Mesendoderm (in vitro differentiated cells): ENCODE measurements around the gene USP4.

Source experiments
- DNase-seq: peaks from one replicate; pipeline ENCODE4 v3.0.0; 2013
- H2AK5ac ChIP-seq: 2 replicates; pipeline ENCODE4 v1.6.1; 2013; ENCODE audit warnings: low read length, inconsistent platforms
- H2BK120ac ChIP-seq: 2 replicates; pipeline ENCODE4 v1.6.1; 2013; ENCODE audit warnings: low read depth, mild to moderate bottlenecking, low read length, moderate library complexity, mixed read lengths
- H2BK15ac ChIP-seq: replicated peaks from 2 replicates; pipeline ENCODE4 v1.6.1; 2013; ENCODE audit warnings: low read depth, mild to moderate bottlenecking, moderate library complexity
- H2BK5ac ChIP-seq: 2 replicates; pipeline ENCODE4 v1.6.1; 2013; ENCODE audit warnings: low read length, inconsistent platforms
- H3K18ac ChIP-seq: 2 replicates; pipeline ENCODE4 v1.6.1; 2013; ENCODE audit warnings: mild to moderate bottlenecking, low read length, mixed read lengths
- H3K23ac ChIP-seq: one replicate; pipeline ENCODE4 v1.6.1; 2013; ENCODE audit warnings: low read length
- H3K27ac ChIP-seq: 2 replicates; pipeline ENCODE4 v1.5.1; 2013; ENCODE audit warnings: low read depth, mild to moderate bottlenecking, inconsistent platforms, low read length, moderate library complexity
- H3K27me3 ChIP-seq: 2 replicates; pipeline ENCODE4 v1.6.1; 2013; ENCODE audit warnings: low read length, control low read depth, mild to moderate bottlenecking, inconsistent platforms; ENCODE audit not compliant: insufficient read depth, poor library complexity
- H3K36me3 ChIP-seq: 2 replicates; pipeline ENCODE4 v1.6.1; 2013; ENCODE audit warnings: low read length, inconsistent platforms; ENCODE audit not compliant: control insufficient read depth, insufficient read depth
- H3K4ac ChIP-seq: one replicate; pipeline ENCODE4 v1.6.1; 2013; ENCODE audit warnings: low read depth, mild to moderate bottlenecking, low read length, moderate library complexity
- H3K4me1 ChIP-seq: 2 replicates; pipeline ENCODE4 v1.6.1; 2013; ENCODE audit warnings: low read depth, low read length, inconsistent platforms; ENCODE audit not compliant: control insufficient read depth
- H3K4me2 ChIP-seq: 2 replicates; pipeline ENCODE4 v1.6.1; 2013; ENCODE audit warnings: low read length
- H3K4me3 ChIP-seq: 2 replicates; pipeline ENCODE4 v1.5.1; 2013; ENCODE audit warnings: mild to moderate bottlenecking, low read length
- H3K56ac ChIP-seq: one replicate; pipeline ENCODE4 v1.6.1; 2013; ENCODE audit warnings: low read length
- H3K79me1 ChIP-seq: 2 replicates; pipeline ENCODE4 v1.6.1; 2013; ENCODE audit warnings: low read length, inconsistent platforms
- H3K79me2 ChIP-seq: 2 replicates; pipeline ENCODE4 v1.6.1; 2013; ENCODE audit warnings: mild to moderate bottlenecking, low read length; ENCODE audit not compliant: control insufficient read depth, insufficient read depth
- H3K9ac ChIP-seq: 2 replicates; pipeline ENCODE4 v1.6.1; 2013; ENCODE audit warnings: low read length, inconsistent platforms
- H4K5ac ChIP-seq: one replicate; pipeline ENCODE4 v1.6.1; 2013; ENCODE audit warnings: low read length
- H4K8ac ChIP-seq: one replicate; pipeline ENCODE4 v1.6.1; 2013; ENCODE audit warnings: low read depth, mild to moderate bottlenecking, control low read depth, low read length, moderate library complexity
- WGBS: extraction: QIAGEN DNeasy Blood & Tissue Kit; methylation state at CpG from one replicate; pipeline ENCODE4 v1.1.7; 2013; ENCODE audit warnings: low lambda C conversion rate, missing lambda C conversion rate; ENCODE audit not compliant: insufficient coverage; ENCODE audit errors: extremely low coverage; 5-methylcytosine and 5-hydroxymethylcytosine counted together

Gene USP4

GRCh38 chr3:49278548-49278947, 61.3 kb downstream of the USP4 start:
- H3K18ac ChIP-seq = no peak overlapping the region
- no peak overlapping the region for H2BK5ac ChIP-seq
- no peak overlapping the region for H2BK15ac ChIP-seq
- H3K4me1 ChIP-seq = no peaks in the 10 kb centered on the region
- H3K9ac ChIP-seq = no peak overlapping the region
- no peak overlapping the region for H3K56ac ChIP-seq
- peak; percentile 41 for DNase-seq
- no peak overlapping the region for H2BK120ac ChIP-seq
- no peak overlapping the region for H3K27ac ChIP-seq
- WGBS = no CpG with 5 or more reads among the region's 4 CpGs
- no peak overlapping the region for H3K4ac ChIP-seq
- H3K27me3 ChIP-seq = no peaks in the 10 kb centered on the region
- H3K79me2 ChIP-seq = no peaks in the 10 kb centered on the region
- no peaks in the 10 kb centered on the region for H3K79me1 ChIP-seq
- H3K4me2 ChIP-seq = no peak overlapping the region
- no peak overlapping the region for H3K4me3 ChIP-seq
- no peak overlapping the region for H2AK5ac ChIP-seq
- peaks cover 8% of the 10 kb centered on the region for H3K36me3 ChIP-seq
- H3K23ac ChIP-seq = no peak overlapping the region
- no peak overlapping the region for H4K5ac ChIP-seq
- no peak overlapping the region for H4K8ac ChIP-seq

GRCh38 chr3:49277383-49277775, 62.5 kb downstream of the USP4 start:
- Histone ChIP-seq H3K4me3 (no peak overlapping the region), H4K5ac (no peak overlapping the region), H3K27me3 (no peaks in the 10 kb centered on the region), H3K79me1 (no peaks in the 10 kb centered on the region), H3K79me2 (no peaks in the 10 kb centered on the region), H2BK15ac (no peak overlapping the region), H3K4ac (no peak overlapping the region), H3K23ac (no peak overlapping the region), H3K9ac (peak overlapping the region; percentile 52), H3K56ac (peak overlapping the region; percentile 59), H3K18ac (no peak overlapping the region), H3K27ac (no peak overlapping the region), H2BK120ac (no peak overlapping the region), H3K36me3 (peaks cover 8% of the 10 kb centered on the region), H4K8ac (no peak overlapping the region), H2AK5ac (no peak overlapping the region), H3K4me1 (no peaks in the 10 kb centered on the region), H3K4me2 (no peak overlapping the region), H2BK5ac (no peak overlapping the region)
- WGBS = no CpG with 5 or more reads among the region's 9 CpGs
- no peak for DNase-seq

DNA sequence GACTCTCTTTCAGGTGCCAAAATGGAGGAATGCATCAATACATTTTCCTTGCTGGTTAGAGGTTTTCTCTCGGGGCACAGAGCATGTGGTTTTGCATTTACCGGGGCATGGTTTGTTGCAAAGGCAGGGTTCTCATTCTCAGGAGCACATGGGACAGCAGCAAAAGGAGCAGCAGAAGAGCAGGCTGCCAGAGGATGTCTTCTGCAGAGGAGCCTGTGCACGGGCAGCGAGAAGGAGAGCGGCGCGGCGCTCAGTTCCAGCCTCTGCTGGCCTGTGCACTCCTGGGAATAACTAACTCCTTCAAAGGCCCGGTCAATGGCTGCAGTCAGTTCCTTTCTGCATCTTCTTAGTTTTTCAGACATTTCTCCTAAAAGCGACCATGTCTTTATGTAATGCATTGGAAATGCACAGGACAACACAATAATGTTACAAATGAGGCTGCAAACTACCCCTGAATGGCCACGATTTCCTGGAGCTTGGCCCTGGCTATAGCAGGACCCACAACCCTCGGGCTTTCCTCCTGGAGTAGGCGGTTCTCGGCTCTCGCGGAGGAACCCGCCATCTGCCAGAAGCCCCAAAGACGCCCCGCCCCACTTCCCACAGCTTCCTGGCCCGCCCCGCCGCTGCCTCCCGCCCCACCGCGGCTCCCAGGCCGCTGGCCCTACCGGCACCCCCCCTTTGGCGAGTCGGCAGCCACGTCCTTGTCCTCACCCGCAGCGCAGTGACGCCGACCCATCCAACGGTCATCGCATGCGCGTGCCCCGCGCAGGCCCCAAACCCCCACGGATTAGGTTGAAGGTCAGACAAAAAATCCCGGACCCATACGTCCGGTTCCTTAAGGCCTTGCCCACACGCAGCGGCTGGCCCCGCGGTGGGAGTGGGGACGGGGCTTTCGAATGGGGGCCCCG, 63.1 kb downstream of the USP4 start, which contains the start of gene C3orf62:
Gene C3orf62, minus strand, starts transcription at position 758 of the 908 bp plus-strand sequence. Its CDS starts 360 bp downstream, at position 398.
- WGBS = no CpG with 5 or more reads among the region's 51 CpGs
- Histone ChIP-seq H3K23ac (no peak within 1 kb of the TSS), H3K4me2 (no peak within 1 kb of the TSS), H3K27me3 (no peaks in the 10 kb centered on the region), H4K5ac (no peak within 1 kb of the TSS), H3K79me2 (no peaks in the 10 kb centered on the region), H3K4me3 (no peak within 1 kb of the TSS), H2AK5ac (no peak within 1 kb of the TSS), H3K56ac (peak within 1 kb of the TSS; percentile 76), H3K79me1 (no peaks in the 10 kb centered on the region), H2BK120ac (no peak within 1 kb of the TSS), H4K8ac (no peak within 1 kb of the TSS), H3K4ac (no peak within 1 kb of the TSS), H2BK15ac (no peak within 1 kb of the TSS), H3K27ac (no peak within 1 kb of the TSS), H3K36me3 (peaks cover 8% of the 10 kb centered on the region), H3K18ac (no peak within 1 kb of the TSS), H3K9ac (peak within 1 kb of the TSS; percentile 52), H2BK5ac (no peak within 1 kb of the TSS), H3K4me1 (no peaks in the 10 kb centered on the region)
- peak; percentile 64 for DNase-seq

DNA sequence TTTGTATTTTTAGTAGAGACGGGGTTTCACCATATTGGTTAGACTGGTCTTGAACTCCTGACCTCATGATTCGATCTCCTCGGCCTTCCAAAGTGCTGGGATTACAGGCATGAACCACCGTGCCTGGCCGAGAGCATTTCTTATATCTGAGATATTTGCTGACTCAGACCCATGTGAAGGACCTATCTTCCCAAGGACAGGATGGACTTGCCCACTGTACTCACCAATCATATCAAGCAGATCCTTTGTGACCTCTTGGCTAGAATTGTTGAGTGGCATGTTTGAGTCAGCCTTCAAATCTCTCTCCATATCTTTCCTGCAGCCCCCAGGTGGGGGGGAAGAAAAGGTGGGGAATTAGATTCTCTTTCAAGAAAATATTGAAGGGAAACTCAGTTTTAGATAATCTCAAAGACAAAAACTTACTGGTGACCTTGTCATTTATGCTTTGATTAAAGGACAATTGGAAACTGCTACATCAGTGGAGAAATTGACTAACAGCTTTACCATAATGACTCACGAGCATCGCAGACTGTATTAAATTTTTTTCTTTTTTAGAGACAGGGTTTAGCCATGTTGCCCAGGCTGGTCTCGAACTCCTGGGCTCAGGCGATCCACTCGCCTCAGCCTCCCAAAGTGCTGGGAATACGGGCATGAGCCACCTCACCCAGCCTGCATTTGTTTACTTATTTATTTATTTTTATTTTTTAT, 65.9 kb downstream of the USP4 start:
- no peaks in the 10 kb centered on the region for H3K79me1 ChIP-seq
- H3K18ac ChIP-seq = no peak overlapping the region
- no peak overlapping the region for H3K4me2 ChIP-seq
- DNase-seq = no peak
- H2BK15ac ChIP-seq = no peak overlapping the region
- H3K36me3 ChIP-seq = no peaks in the 10 kb centered on the region
- no peak overlapping the region for H3K56ac ChIP-seq
- H2AK5ac ChIP-seq = no peak overlapping the region
- H3K4me1 ChIP-seq = no peaks in the 10 kb centered on the region
- no peak overlapping the region for H3K4me3 ChIP-seq
- H3K9ac ChIP-seq = no peak overlapping the region
- H4K5ac ChIP-seq = no peak overlapping the region
- no peak overlapping the region for H3K23ac ChIP-seq
- H3K27ac ChIP-seq = no peak overlapping the region
- H4K8ac ChIP-seq = no peak overlapping the region
- no peaks in the 10 kb centered on the region for H3K79me2 ChIP-seq
- no peaks in the 10 kb centered on the region for H3K27me3 ChIP-seq
- no peak overlapping the region for H2BK120ac ChIP-seq
- no peak overlapping the region for H2BK5ac ChIP-seq
- no CpG with 5 or more reads among the region's 11 CpGs for WGBS
- no peak overlapping the region for H3K4ac ChIP-seq

- Histone ChIP-seq H3K27me3 (no peaks in the 10 kb centered on the region), H3K23ac (no peak overlapping the region), H3K4me1 (no peaks in the 10 kb centered on the region), H2BK15ac (no peak overlapping the region), H4K8ac (no peak overlapping the region), H2BK5ac (no peak overlapping the region), H4K5ac (no peak overlapping the region), H3K9ac (no peak overlapping the region), H3K4me2 (no peak overlapping the region), H3K4me3 (no peak overlapping the region), H3K56ac (no peak overlapping the region), H3K27ac (no peak overlapping the region), H2BK120ac (no peak overlapping the region), H3K79me2 (no peaks in the 10 kb centered on the region), H2AK5ac (no peak overlapping the region), H3K79me1 (no peaks in the 10 kb centered on the region), H3K4ac (no peak overlapping the region), H3K18ac (no peak overlapping the region), H3K36me3 (no peaks in the 10 kb centered on the region)
- no peak for DNase-seq
- no CpG with 5 or more reads among the region's 4 CpGs for whole genome bisulfite sequencing
These were observed 68.8 kb downstream of the USP4 start for GRCh38 chr3:49271047-49271446.
